WTC11 (cell line): ENCODE data around the gene CCDC178. TPM values are rescaled to one million over a fixed set of nuclear protein-coding genes. Genes with fewer than 3 reads are reported as not detected.

Experiments used
- ATAC-seq: fragments of 200-7000 bp; cut with Tn5 transposase; 2 replicates; pipeline ENCODE4 v1.10.0; 2021; ENCODE audit warnings: mild to moderate bottlenecking, moderate library complexity
- CTCF ChIA-PET: fragments of 300-600 bp; sonication (Branson Sonifier 250); formaldehyde crosslinking; loops from one replicate; lab custom pipeline; 2021; ENCODE audit warnings: antibody characterized with exemption; lab: Charles Lee
- POLR2A ChIA-PET: fragments of 350-600 bp; sonication (Branson Sonifier 250); formaldehyde crosslinking; loops from one replicate; lab custom pipeline; 2021; ENCODE audit warnings: antibody characterized with exemption; lab: Charles Lee
- DNase-seq: peaks from one replicate; pipeline ENCODE4 v3.0.0; 2021; ENCODE audit warnings: low spot score
- H3K27ac Mint-ChIP-seq: 2 replicates; pipeline ENCODE4 v1.8.0; 2021; ENCODE audit warnings: mixed read lengths
- H3K27me3 Mint-ChIP-seq: 2 replicates; pipeline ENCODE4 v1.8.0; 2021; ENCODE audit warnings: low read depth, mild to moderate bottlenecking, moderate library complexity, mixed read lengths
- H3K36me3 Mint-ChIP-seq: 2 replicates; pipeline ENCODE4 v1.8.0; 2021; ENCODE audit warnings: mixed read lengths
- H3K4me1 Mint-ChIP-seq: 2 replicates; pipeline ENCODE4 v1.8.0; 2022; ENCODE audit warnings: mixed read lengths
- H3K4me3 Mint-ChIP-seq: 2 replicates; pipeline ENCODE4 v1.8.0; 2021; ENCODE audit warnings: mild to moderate bottlenecking, moderate library complexity, mixed read lengths
- H3K9me3 Mint-ChIP-seq: 2 replicates; pipeline ENCODE4 v1.8.0; 2021; ENCODE audit warnings: mixed read lengths
- ATF2 ChIP-seq: sonication (generic); formaldehyde crosslinking; IDR thresholded peaks from 2 replicates; pipeline ENCODE4 v1.8.1; 2022; ENCODE audit warnings: low read depth, missing genetic modification reagents, borderline replicate concordance
- ATF6 ChIP-seq: sonication (generic); formaldehyde crosslinking; IDR thresholded peaks from 2 replicates; pipeline ENCODE4 v1.8.1; 2023; ENCODE audit warnings: mild to moderate bottlenecking, missing genetic modification reagents
- CBFB ChIP-seq: sonication (generic); formaldehyde crosslinking; IDR thresholded peaks from 2 replicates; pipeline ENCODE4 v1.8.1; 2022; ENCODE audit warnings: mild to moderate bottlenecking, low read depth, missing genetic modification reagents
- CDX4 ChIP-seq: fragments of 250-450 bp; sonication (Bioruptor Pico); IDR thresholded peaks from 2 replicates; pipeline ENCODE4 v1.9.0; 2021; ENCODE audit warnings: moderate library complexity, mild to moderate bottlenecking, inconsistent platforms, borderline replicate concordance
- CTCF ChIP-seq: fragments of 200-600 bp; IDR thresholded peaks from 2 replicates; pipeline ENCODE4 v1.8.0; 2022; ENCODE audit warnings: antibody characterized with exemption
- ESRRA ChIP-seq: sonication (generic); formaldehyde crosslinking; IDR thresholded peaks from 2 replicates; pipeline ENCODE4 v1.8.1; 2022; ENCODE audit warnings: mild to moderate bottlenecking, missing genetic modification reagents, borderline replicate concordance
- FOXJ3 ChIP-seq: sonication (generic); formaldehyde crosslinking; IDR thresholded peaks from 2 replicates; pipeline ENCODE4 v1.9.0; 2021; ENCODE audit warnings: missing genetic modification reagents, mild to moderate bottlenecking, borderline replicate concordance
- FOXP1 ChIP-seq: sonication (generic); formaldehyde crosslinking; IDR thresholded peaks from 2 replicates; pipeline ENCODE4 v1.8.0; 2022; ENCODE audit warnings: missing genetic modification reagents, mild to moderate bottlenecking, moderate library complexity, borderline replicate concordance
- JUN ChIP-seq: sonication (generic); formaldehyde crosslinking; IDR thresholded peaks from 2 replicates; pipeline ENCODE4 v1.8.0; 2023; ENCODE audit warnings: mild to moderate bottlenecking, missing genetic modification reagents
- MAX ChIP-seq: sonication (generic); formaldehyde crosslinking; IDR thresholded peaks from 2 replicates; pipeline ENCODE4 v1.8.0; 2022; ENCODE audit warnings: mild to moderate bottlenecking, missing genetic modification reagents
- NFYB ChIP-seq: sonication (generic); formaldehyde crosslinking; conservative IDR thresholded peaks from 2 replicates; pipeline ENCODE4 v1.8.0; 2022; ENCODE audit warnings: low read depth, missing genetic modification reagents
- NR2C2 ChIP-seq: sonication (generic); formaldehyde crosslinking; IDR thresholded peaks from 2 replicates; pipeline ENCODE4 v1.8.0; 2022; ENCODE audit warnings: mild to moderate bottlenecking, missing genetic modification reagents
- NR3C1 ChIP-seq: sonication (generic); formaldehyde crosslinking; conservative IDR thresholded peaks from 2 replicates; pipeline ENCODE4 v1.8.1; 2023; ENCODE audit warnings: low read depth, mild to moderate bottlenecking, missing genetic modification reagents
- RORB ChIP-seq: fragments of 250-450 bp; sonication (Bioruptor Pico); IDR thresholded peaks from 2 replicates; pipeline ENCODE4 v1.9.0; 2021; ENCODE audit warnings: mild to moderate bottlenecking
- TCF7 ChIP-seq: sonication (generic); formaldehyde crosslinking; IDR thresholded peaks from 2 replicates; pipeline ENCODE4 v1.8.0; 2022; ENCODE audit warnings: mild to moderate bottlenecking, low read depth, missing genetic modification reagents, moderate library complexity
- TEAD1 ChIP-seq: sonication (generic); formaldehyde crosslinking; IDR thresholded peaks from 2 replicates; pipeline ENCODE4 v1.8.0; 2022; ENCODE audit warnings: mild to moderate bottlenecking, missing genetic modification reagents
- USF2 ChIP-seq: sonication (generic); formaldehyde crosslinking; IDR thresholded peaks from 2 replicates; pipeline ENCODE4 v1.8.1; 2023; ENCODE audit warnings: mild to moderate bottlenecking, missing genetic modification reagents, moderate library complexity
- ZNF219 ChIP-seq: sonication (generic); formaldehyde crosslinking; IDR thresholded peaks from 2 replicates; pipeline ENCODE4 v1.8.0; 2023; ENCODE audit warnings: missing genetic modification reagents, mild to moderate bottlenecking, borderline replicate concordance
- ZNF281 ChIP-seq: sonication (generic); formaldehyde crosslinking; IDR thresholded peaks from 2 replicates; pipeline ENCODE4 v1.8.0; 2023; ENCODE audit warnings: mild to moderate bottlenecking, missing genetic modification reagents
- ZNF416 ChIP-seq: fragments of 250-450 bp; sonication (Bioruptor Pico); IDR thresholded peaks from 2 replicates; pipeline ENCODE4 v1.9.0; 2021; ENCODE audit warnings: mild to moderate bottlenecking, inconsistent platforms
- total RNA-seq: library from RNA; stranded (reverse); gene quantifications from 3 replicates; pipeline ENCODE4 v1.2.3, GENCODE V29; 2021

Gene CCDC178
- total RNA-seq, 1 experiment from 2014 or later = 0.20 TPM

GRCh38 chr18:32919799-32920198 is 520.7 kb downstream of the CCDC178 start:
- TF ChIP-seq ATF2 (CRISPR knock-in tag) = no peak
- TF ChIP-seq CTCF = peak; percentile 52
- POLR2A ChIA-PET = no interaction called here
- Mint-ChIP-seq H3K27ac (no peak overlapping the region), H3K4me1 (peaks cover 3% of the 10 kb centered on the region; the same call in 1 of the 2 replicates), H3K4me3 (no peak overlapping the region), H3K27me3 (no peaks in the 10 kb centered on the region; the same call in 1 of the 2 replicates), H3K9me3 (no peaks in the 10 kb centered on the region), H3K36me3 (no peaks in the 10 kb centered on the region)
- CTCF ChIA-PET = no interaction called here
- ATAC-seq = peak; percentile 100
- DNase-seq = peak; percentile 59

- TF ChIP-seq NR3C1 (CRISPR knock-in tag) (no peak), JUN (CRISPR knock-in tag) (no peak), NR2C2 (CRISPR knock-in tag) (no peak), ATF6 (no peak), RORB (CRISPR knock-in tag) (no peak), CBFB (no peak), MAX (CRISPR knock-in tag) (no peak), ESRRA (CRISPR knock-in tag) (no peak)
- no peaks in the 10 kb centered on the region for H3K9me3 Mint-ChIP-seq
- no peak overlapping the region for H3K4me3 Mint-ChIP-seq
- ATAC-seq = no peak
- H3K27me3 Mint-ChIP-seq = no peaks in the 10 kb centered on the region; the same call in 1 of the 2 replicates
- no peak for DNase-seq
- H3K27ac Mint-ChIP-seq = no peak overlapping the region
- ChIA-PET POLR2A (no interaction called here), CTCF (interaction anchor here (1.2 kb wide), 1 partner anchor 71 kb away, joined by 5 read pairs; no protein-coding TSS in a partner anchor)
- peaks cover 3% of the 10 kb centered on the region; the same call in 1 of the 2 replicates for H3K4me1 Mint-ChIP-seq
- H3K36me3 Mint-ChIP-seq = no peaks in the 10 kb centered on the region
Observed at GRCh38 chr18:32918692-32919250, 521.8 kb downstream of the CCDC178 start.

GRCh38 chr18:32915516-32915915 is 525.0 kb downstream of the CCDC178 start:
- H3K9me3 Mint-ChIP-seq = no peaks in the 10 kb centered on the region
- no peak for ATAC-seq
- CTCF ChIA-PET = no interaction called here
- H3K4me1 Mint-ChIP-seq = peaks cover 12% of the 10 kb centered on the region
- no peak for DNase-seq
- H3K4me3 Mint-ChIP-seq = no peak overlapping the region
- H3K27ac Mint-ChIP-seq = no peak overlapping the region
- no peaks in the 10 kb centered on the region for H3K36me3 Mint-ChIP-seq
- H3K27me3 Mint-ChIP-seq = no peaks in the 10 kb centered on the region; the same call in 1 of the 2 replicates
- POLR2A ChIA-PET = interaction anchor here (0.6 kb wide), 1 partner anchor 12 kb away, joined by 4 read pairs; no protein-coding TSS in a partner anchor
- TF ChIP-seq TCF7 (CRISPR knock-in tag) (no peak), FOXJ3 (CRISPR knock-in tag) (no peak), ZNF281 (CRISPR knock-in tag) (no peak), TEAD1 (no peak), ESRRA (CRISPR knock-in tag) (no peak), NFYB (no peak), ZNF219 (CRISPR knock-in tag) (no peak), ZNF416 (no peak), USF2 (CRISPR knock-in tag) (no peak), FOXP1 (CRISPR knock-in tag) (no peak), CDX4 (no peak)
